ENCODE results near the gene S1PR4. TPM values are rescaled to one million over a fixed set of nuclear protein-coding genes. Genes with fewer than 3 reads are reported as not detected.
"Not testable (repeated sequence)": the region's sequence is repeated elsewhere in the genome, so short reads cannot be mapped to it uniquely, and the experiment has no call there.

S1PR4 gene
- total and polyA plus RNA-seq, 2 donors (not counting 1 experiment from before 2014, with no cell fraction given), result not detected

GRCh38 chr19:3151563-3152418, 26.8 kb upstream of the S1PR4 start:
- Histone ChIP-seq H2AFZ (ENCODE audit: low read length) (no peak overlapping the region), H3K4me3 (replicated peaks in 1 of 4; ENCODE audit: control extremely low read depth in 1 of 4, insufficient read depth in 1 of 4, low read depth in 3 of 4, low read length in 4 of 4) (no peak overlapping the region), H3K4me2 (ENCODE audit: extremely low read depth, insufficient read depth, low read length) (no peak overlapping the region), H3K9me3 (ENCODE audit: control insufficient read depth, insufficient read depth, low read depth, low read length) (no peaks in the 10 kb centered on the region), H3K36me3 (ENCODE audit: control insufficient read depth, insufficient read depth, low read length) (no peaks in the 10 kb centered on the region), H3K27ac (ENCODE audit: insufficient read depth, low read length) (no peak overlapping the region), H3K4me1 (ENCODE audit: control insufficient read depth, extremely low read depth, insufficient read depth, low read length) (peaks cover 6% of the 10 kb centered on the region), H3K79me2 (ENCODE audit: control insufficient read depth, insufficient read depth, low read length) (no peaks in the 10 kb centered on the region), H3K27me3 (ENCODE audit: control insufficient read depth, insufficient read depth, low read length) (no peaks in the 10 kb centered on the region), H3K9ac (ENCODE audit: insufficient read depth, low read length) (no peak overlapping the region), H4K20me1 (ENCODE audit: control insufficient read depth, extremely low read depth, insufficient read depth, low read length) (no peaks in the 10 kb centered on the region)
- no peak for DNase-seq (ENCODE audit: low read depth in 2 of 2)
- no peak for TF ChIP-seq EZH2 (IDR thresholded peaks at IDR 0.05; ENCODE audit: low read length, missing control alignments)
- no peak for TF ChIP-seq CTCF (conservative IDR thresholded peaks at IDR 0.05 in 1 of 2, IDR thresholded peaks at IDR 0.05 in 1 of 2; ENCODE audit: low read depth in 1 of 2, low read length in 2 of 2)

GRCh38 chr19:3152419-3152780, 26.2 kb upstream of the S1PR4 start:
- peaks cover 6% of the 10 kb centered on the region for H3K4me1 ChIP-seq (ENCODE audit: control insufficient read depth, extremely low read depth, insufficient read depth, low read length)
- H3K79me2 ChIP-seq (ENCODE audit: control insufficient read depth, insufficient read depth, low read length), result no peaks in the 10 kb centered on the region
- TF ChIP-seq CTCF (conservative IDR thresholded peaks at IDR 0.05 in 1 of 2, IDR thresholded peaks at IDR 0.05 in 1 of 2; ENCODE audit: low read depth in 1 of 2, low read length in 2 of 2) (no peak), EZH2 (IDR thresholded peaks at IDR 0.05; ENCODE audit: low read length, missing control alignments) (no peak)
- H3K36me3 ChIP-seq (ENCODE audit: control insufficient read depth, insufficient read depth, low read length), result no peaks in the 10 kb centered on the region
- no peaks in the 10 kb centered on the region for H4K20me1 ChIP-seq (ENCODE audit: control insufficient read depth, extremely low read depth, insufficient read depth, low read length)
- H3K9ac ChIP-seq (ENCODE audit: insufficient read depth, low read length), result no peak overlapping the region
- no peak overlapping the region for H3K27ac ChIP-seq (ENCODE audit: insufficient read depth, low read length)
- H2AFZ ChIP-seq (ENCODE audit: low read length), result no peak overlapping the region
- DNase-seq (ENCODE audit: low read depth in 2 of 2), result no peak
- H3K9me3 ChIP-seq (ENCODE audit: control insufficient read depth, insufficient read depth, low read depth, low read length), result no peaks in the 10 kb centered on the region
- no peak overlapping the region for H3K4me3 ChIP-seq (replicated peaks in 1 of 4; ENCODE audit: control extremely low read depth in 1 of 4, insufficient read depth in 1 of 4, low read depth in 3 of 4, low read length in 4 of 4)
- no peak overlapping the region for H3K4me2 ChIP-seq (ENCODE audit: extremely low read depth, insufficient read depth, low read length)
- H3K27me3 ChIP-seq (ENCODE audit: control insufficient read depth, insufficient read depth, low read length), result no peaks in the 10 kb centered on the region

GRCh38 chr19:3153286-3154230, 25.0 kb upstream of the S1PR4 start:
- DNase-seq (ENCODE audit: low read depth in 2 of 2), result no peak
- H3K36me3 ChIP-seq (ENCODE audit: control insufficient read depth, insufficient read depth, low read length), result no peaks in the 10 kb centered on the region
- peaks cover 6% of the 10 kb centered on the region for H3K4me1 ChIP-seq (ENCODE audit: control insufficient read depth, extremely low read depth, insufficient read depth, low read length)
- no peaks in the 10 kb centered on the region for H3K27me3 ChIP-seq (ENCODE audit: control insufficient read depth, insufficient read depth, low read length)
- no peak overlapping the region for H2AFZ ChIP-seq (ENCODE audit: low read length)
- no peaks in the 10 kb centered on the region for H3K79me2 ChIP-seq (ENCODE audit: control insufficient read depth, insufficient read depth, low read length)
- no peak overlapping the region for H3K27ac ChIP-seq (ENCODE audit: insufficient read depth, low read length)
- H3K9ac ChIP-seq (ENCODE audit: insufficient read depth, low read length), result no peak overlapping the region
- H3K4me2 ChIP-seq (ENCODE audit: extremely low read depth, insufficient read depth, low read length), result no peak overlapping the region
- no peak for TF ChIP-seq CTCF (conservative IDR thresholded peaks at IDR 0.05 in 1 of 2, IDR thresholded peaks at IDR 0.05 in 1 of 2; ENCODE audit: low read depth in 1 of 2, low read length in 2 of 2)
- no peak for TF ChIP-seq EZH2 (IDR thresholded peaks at IDR 0.05; ENCODE audit: low read length, missing control alignments)
- H4K20me1 ChIP-seq (ENCODE audit: control insufficient read depth, extremely low read depth, insufficient read depth, low read length), result no peaks in the 10 kb centered on the region
- no peaks in the 10 kb centered on the region for H3K9me3 ChIP-seq (ENCODE audit: control insufficient read depth, insufficient read depth, low read depth, low read length)
- no peak overlapping the region for H3K4me3 ChIP-seq (replicated peaks in 1 of 4; ENCODE audit: control extremely low read depth in 1 of 4, insufficient read depth in 1 of 4, low read depth in 3 of 4, low read length in 4 of 4)

- not testable (repeated sequence) for H3K79me2 ChIP-seq (ENCODE audit: control insufficient read depth, insufficient read depth, low read length); H3K4me2 ChIP-seq (ENCODE audit: extremely low read depth, insufficient read depth, low read length); H3K9ac ChIP-seq (ENCODE audit: insufficient read depth, low read length); H3K9me3 ChIP-seq (ENCODE audit: control insufficient read depth, insufficient read depth, low read depth, low read length); DNase-seq (ENCODE audit: low read depth in 2 of 2); H3K36me3 ChIP-seq (ENCODE audit: control insufficient read depth, insufficient read depth, low read length); H2AFZ ChIP-seq (ENCODE audit: low read length); H3K4me1 ChIP-seq (ENCODE audit: control insufficient read depth, extremely low read depth, insufficient read depth, low read length); H3K4me3 ChIP-seq (replicated peaks in 1 of 4; ENCODE audit: control extremely low read depth in 1 of 4, insufficient read depth in 1 of 4, low read depth in 3 of 4, low read length in 4 of 4); H3K27me3 ChIP-seq (ENCODE audit: control insufficient read depth, insufficient read depth, low read length); H4K20me1 ChIP-seq (ENCODE audit: control insufficient read depth, extremely low read depth, insufficient read depth, low read length)
- peak overlapping the region; percentile 65 for H3K27ac ChIP-seq (ENCODE audit: insufficient read depth, low read length)
Measured at GRCh38 chr19:3154447-3154846, 24.1 kb upstream of the S1PR4 start.

Measured in fibroblast of lung (primary cell).